ENCODE data around the gene TBKBP1.

Gene TBKBP1

GRCh38 chr17:47720754-47721533 is 27.0 kb downstream of the TBKBP1 start:
- no peak for TF ChIP-seq CTCF (IDR thresholded peaks at IDR 0.05)

- TF ChIP-seq CTCF (IDR thresholded peaks at IDR 0.05): no peak
These were observed 27.8 kb downstream of the TBKBP1 start for GRCh38 chr17:47721725-47722124.

GRCh38 chr17:47724705-47725104 is 30.7 kb downstream of the TBKBP1 start:
- no peak for TF ChIP-seq CTCF (IDR thresholded peaks at IDR 0.05)

- no peak for TF ChIP-seq CTCF (IDR thresholded peaks at IDR 0.05)
These were observed 31.6 kb downstream of the TBKBP1 start for GRCh38 chr17:47725446-47726111.

GRCh38 chr17:47726796-47727703 is 33.1 kb downstream of the TBKBP1 start:
- no peak for TF ChIP-seq CTCF (IDR thresholded peaks at IDR 0.05)

- TF ChIP-seq CTCF (IDR thresholded peaks at IDR 0.05): no peak
These were observed 33.7 kb downstream of the TBKBP1 start for GRCh38 chr17:47727704-47728036.

- no peak for TF ChIP-seq CTCF (IDR thresholded peaks at IDR 0.05)
These were observed 34.4 kb downstream of the TBKBP1 start for GRCh38 chr17:47728214-47728877.

Data from LNCAP (cell line).